ENCODE measurements around the gene PCDH1. TPM values are rescaled to one million over a fixed set of nuclear protein-coding genes. Genes with fewer than 3 reads are reported as not detected.
A peak's percentile ranks its signal among the peaks of the same experiment; 100 is the strongest.

PCDH1 gene
- total and polyA plus RNA-seq, 2 of the 8 experiments (the other 6 are each of a cell fraction or from before 2014, with no cell fraction given) = 101 to 102 TPM

- no peak for FAIRE-seq
- POLR2A ChIA-PET (ENCODE audit: partially characterized antibody) = interaction anchor here (0.7 to 4.3 kb wide), 8 partner anchors 10 to 100 kb away, joined by 3 to 18 read pairs (median 4); partner anchors contain the start of gene PCDH1
- H3K79me2 ChIP-seq (ENCODE audit: control insufficient read depth in 1 of 2, insufficient read depth in 2 of 2, low read length in 2 of 2) = no peaks in the 10 kb centered on the region
Measured at GRCh38 chr5:141806626-141807025, 71.6 kb downstream of the PCDH1 start.

More at GRCh38 chr5:141806626-141807025, 71.6 kb downstream of the PCDH1 start:
- Histone ChIP-seq H3K9ac (replicated peaks in 1 of 4; ENCODE audit: extremely low read depth in 1 of 4, low read depth in 3 of 4, low read length in 3 of 4) (no peak overlapping the region), H3K79me1 (ENCODE audit: low read depth, low read length) (no peaks in the 10 kb centered on the region), H3K23ac (ENCODE audit: insufficient read length) (no peak overlapping the region), H3K4me3 (ENCODE audit: extremely low read depth in 1 of 4, insufficient read depth in 2 of 4, low read depth in 3 of 4, low read length in 4 of 4) (no peak overlapping the region), H2BK120ac (replicated peaks; ENCODE audit: low read depth, low read length) (no peak overlapping the region), H3K18ac (ENCODE audit: extremely low read depth, low read length) (peak overlapping the region; percentile 51; the same call in 1 of the 2 replicates), H3K27me3 (replicated peaks in 1 of 4; ENCODE audit: control insufficient read depth in 3 of 4, extremely low read depth in 1 of 4, insufficient read depth in 3 of 4, low read length in 3 of 4) (no peaks in the 10 kb centered on the region; a peak in 1 of 7 replicates), H4K20me1 (replicated peaks in 1 of 2; ENCODE audit: control insufficient read depth in 1 of 2, insufficient read depth in 2 of 2, low read length in 2 of 2) (no peaks in the 10 kb centered on the region), H3K4ac (replicated peaks; ENCODE audit: insufficient read length, low read depth, low read length) (no peak overlapping the region), H3K4me2 (ENCODE audit: insufficient read depth in 1 of 2, low read depth in 2 of 2, low read length in 2 of 2) (peak overlapping the region; percentile 14 to 26; a peak in 3 of 4 replicates), H3K4me1 (replicated peaks in 1 of 4; ENCODE audit: control insufficient read depth in 3 of 4, insufficient read depth in 4 of 4, low read length in 3 of 4) (peaks cover 11 to 42% (median 18%) of the 10 kb centered on the region in 4 experiments), H3K9me3 (ENCODE audit: insufficient read depth in 2 of 2, low read depth in 1 of 2, low read length in 1 of 2) (no peaks in the 10 kb centered on the region), H3K23me2 (ENCODE audit: low read depth, low read length) (peaks cover 4% of the 10 kb centered on the region; the same call in 1 of the 2 replicates), H2BK20ac (ENCODE audit: low read length) (peak overlapping the region; percentile 35; the same call in 1 of the 2 replicates), H2AK5ac (ENCODE audit: low read depth, low read length) (0 out of 2 replicates have a peak overlapping the region, but pooled peaks have one; percentile 19), H3K56ac (replicated peaks; ENCODE audit: insufficient read length, low read depth, low read length) (no peak overlapping the region), H2BK5ac (ENCODE audit: low read depth, low read length) (peak overlapping the region; percentile 66; the same call in 1 of the 2 replicates), H3K14ac (ENCODE audit: insufficient read length) (no peak overlapping the region), H2AFZ (ENCODE audit: low read length) (no peak overlapping the region), H2BK15ac (ENCODE audit: low read length) (0 out of 2 replicates have a peak overlapping the region, but pooled peaks have one; percentile 46), H4K8ac (ENCODE audit: extremely low read depth, insufficient read depth, low read length) (no peak overlapping the region), H3K27ac (ENCODE audit: low read depth, low read length) (no peak overlapping the region), H4K5ac (ENCODE audit: insufficient read length, low read depth, low read length) (no peak overlapping the region), H3K36me3 (ENCODE audit: control insufficient read depth in 2 of 4, insufficient read depth in 4 of 4, low read length in 3 of 4) (no peaks in the 10 kb centered on the region), H4K91ac (replicated peaks; ENCODE audit: insufficient read length, low read length) (peak overlapping the region; percentile 63), H2BK12ac (ENCODE audit: low read depth, low read length) (peak overlapping the region; percentile 29; the same call in 1 of the 2 replicates)
- WGBS, 2 experiments (ENCODE audit: extremely low coverage in 1 of 2, insufficient coverage in 1 of 2, insufficient read length in 1 of 2, insufficient replicate concordance in 2 of 2, low coverage in 1 of 2, low lambda C conversion rate in 2 of 2, missing lambda C conversion rate in 1 of 2) = 37% methylated on average over 5 of the region's 5 CpGs; no CpG with 5 or more reads in 1 of the 2 experiments
- no peak for TF ChIP-seq SP1 (IDR thresholded peaks at IDR 0.05; ENCODE audit: low read depth, low read length)
- TF ChIP-seq BRCA1 (IDR thresholded peaks at IDR 0.05; ENCODE audit: low read depth, low read length) = no peak
- TF ChIP-seq TCF12 (IDR thresholded peaks at IDR 0.05; ENCODE audit: low read depth, low read length) = 0 out of 2 replicates have a peak, but pooled peaks have one; percentile 20
- no peak for TF ChIP-seq CBX5 (IDR thresholded peaks at IDR 0.05; ENCODE audit: low read depth, low read length)
- no peak for TF ChIP-seq ATF2 (IDR thresholded peaks at IDR 0.05; ENCODE audit: low read length)
- TF ChIP-seq E2F6 (IDR thresholded peaks at IDR 0.05) = no peak
- no peak for TF ChIP-seq GABPA (IDR thresholded peaks at IDR 0.05; ENCODE audit: borderline replicate concordance, insufficient read depth, low read length)
- TF ChIP-seq HDAC2 (IDR thresholded peaks at IDR 0.05; ENCODE audit: borderline replicate concordance in 1 of 2, low read depth in 2 of 2, low read length in 2 of 2) = no peak
- CTCF ChIA-PET (ENCODE audit: partially characterized antibody) = interaction anchor here (1.0 to 20.5 kb wide), 15 partner anchors 9 to 109 kb away, joined by 4 to 345 read pairs (median 10); partner anchors contain the start of gene PCDH1
- no peak for DNase-seq (ENCODE audit: low read depth in 1 of 2, low spot score in 2 of 2)

Data from H1 (cell line).